Gastroesophageal sphincter (tissue), 3 donors: ENCODE measurements around the gene LHX2.

Experiments used
- EP300 ChIP-seq: sonication (generic); formaldehyde crosslinking; IDR thresholded peaks from one replicate; pipeline ENCODE4 v1.6.1; 2017; ENCODE audit warnings: antibody characterized with exemption, mild to moderate bottlenecking
- POLR2A ChIP-seq, 2 donors: fragments of 450-650 bp; IDR thresholded peaks; one replicate each; pipeline ENCODE4 v1.6.1; 2017; ENCODE audit warnings: antibody characterized with exemption in 2 of 2, mild to moderate bottlenecking in 2 of 2, moderate library complexity in 1 of 2
- POLR2AphosphoS5 ChIP-seq: sonication (generic); formaldehyde crosslinking; IDR thresholded peaks from one replicate; pipeline ENCODE4 v1.6.1; 2017; ENCODE audit warnings: antibody characterized with exemption
- TF ChIP-seq, protein P1 (sequence below), 4 experiments: fragments of 200-600 bp in 2 of 4; fragments of 450-650 bp in 2 of 4; sonication (generic) in 1 of 4; IDR thresholded peaks; one replicate each; pipeline ENCODE4 v1.5.1; 2017 to 2019; ENCODE audit warnings: antibody characterized with exemption in 4 of 4, mild to moderate bottlenecking in 2 of 4, moderate library complexity in 2 of 4

DNA sequence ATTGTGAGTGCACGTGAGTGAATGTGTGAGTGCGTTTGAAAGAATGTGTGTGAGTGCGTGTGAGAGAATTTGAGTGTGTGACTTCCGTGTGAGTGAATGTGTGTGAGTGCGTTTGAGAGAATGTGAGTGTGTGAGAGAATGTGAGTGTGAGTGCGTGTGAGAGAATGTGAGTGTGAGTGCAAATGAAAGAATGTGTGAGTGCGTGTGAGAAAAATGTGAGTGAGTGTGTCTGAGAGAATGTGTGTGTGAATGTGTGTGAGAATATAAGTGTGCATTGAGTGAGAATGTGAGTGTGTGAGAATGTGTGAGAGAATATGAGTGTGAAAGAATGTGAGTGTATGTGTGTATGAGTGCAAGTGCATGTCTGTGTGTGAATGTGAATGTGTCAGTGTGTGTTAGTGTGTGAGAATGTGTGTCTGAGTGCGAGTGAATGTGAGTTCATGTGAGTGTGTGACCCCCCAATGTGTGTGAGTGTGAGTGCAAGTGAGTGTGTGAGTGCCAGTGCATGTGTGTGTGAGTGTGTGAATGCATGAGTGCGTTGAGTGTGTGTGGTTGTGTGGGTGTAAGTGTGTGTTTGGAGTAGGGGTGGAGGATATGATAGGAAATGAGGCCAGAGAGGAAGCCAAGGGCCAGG, 37.9 kb upstream of the LHX2 start:
- TF ChIP-seq, protein P1, sequence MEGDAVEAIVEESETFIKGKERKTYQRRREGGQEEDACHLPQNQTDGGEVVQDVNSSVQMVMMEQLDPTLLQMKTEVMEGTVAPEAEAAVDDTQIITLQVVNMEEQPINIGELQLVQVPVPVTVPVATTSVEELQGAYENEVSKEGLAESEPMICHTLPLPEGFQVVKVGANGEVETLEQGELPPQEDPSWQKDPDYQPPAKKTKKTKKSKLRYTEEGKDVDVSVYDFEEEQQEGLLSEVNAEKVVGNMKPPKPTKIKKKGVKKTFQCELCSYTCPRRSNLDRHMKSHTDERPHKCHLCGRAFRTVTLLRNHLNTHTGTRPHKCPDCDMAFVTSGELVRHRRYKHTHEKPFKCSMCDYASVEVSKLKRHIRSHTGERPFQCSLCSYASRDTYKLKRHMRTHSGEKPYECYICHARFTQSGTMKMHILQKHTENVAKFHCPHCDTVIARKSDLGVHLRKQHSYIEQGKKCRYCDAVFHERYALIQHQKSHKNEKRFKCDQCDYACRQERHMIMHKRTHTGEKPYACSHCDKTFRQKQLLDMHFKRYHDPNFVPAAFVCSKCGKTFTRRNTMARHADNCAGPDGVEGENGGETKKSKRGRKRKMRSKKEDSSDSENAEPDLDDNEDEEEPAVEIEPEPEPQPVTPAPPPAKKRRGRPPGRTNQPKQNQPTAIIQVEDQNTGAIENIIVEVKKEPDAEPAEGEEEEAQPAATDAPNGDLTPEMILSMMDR (IDR thresholded peaks at IDR 0.05) = no peak
- TF ChIP-seq POLR2A (IDR thresholded peaks at IDR 0.05) = no peak
- TF ChIP-seq POLR2AphosphoS5 = no peak
- no peak for TF ChIP-seq EP300
